PFSK-1 (cell line): ENCODE results near the gene UBP1.

Experiments
- SIN3A ChIP-seq: IDR thresholded peaks from 2 replicates; pipeline ENCODE4 v1.6.1; 2012; ENCODE audit warnings: mild to moderate bottlenecking, low read length, moderate library complexity, borderline replicate concordance; ENCODE audit not compliant: insufficient read depth
- TF ChIP-seq, protein P1 (sequence below), 2 experiments: IDR thresholded peaks; 2 replicates each; pipeline versions ENCODE4 v1.6.1 to v1.8.0; 2011 to 2012; ENCODE audit warnings: low read depth in 2 of 2, low read length in 2 of 2, control low read depth in 1 of 2, inconsistent platforms in 1 of 2, mild to moderate bottlenecking in 1 of 2, moderate library complexity in 1 of 2; ENCODE audit not compliant: insufficient read depth in 1 of 2

DNA sequence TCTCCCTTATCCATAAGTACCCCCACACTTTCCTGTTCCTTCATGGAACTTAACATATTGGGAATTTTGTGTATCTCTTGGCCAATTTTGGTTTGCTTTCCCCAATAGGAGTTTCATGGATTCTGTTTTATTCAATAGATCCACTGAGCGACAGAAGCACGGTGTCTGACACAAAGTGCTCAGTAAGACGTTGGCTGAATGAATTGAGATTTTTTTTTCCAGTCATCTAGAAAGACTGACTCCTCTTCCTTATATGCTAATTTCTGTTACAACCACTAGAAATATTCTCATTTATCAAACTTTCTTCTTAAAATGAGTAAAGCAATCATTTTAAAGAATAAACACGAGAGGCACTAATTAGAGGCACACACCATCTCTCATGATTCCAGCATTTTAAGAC lies 48.1 kb downstream of the UBP1 start:
- TF ChIP-seq SIN3A: no peak
- TF ChIP-seq, protein P1, sequence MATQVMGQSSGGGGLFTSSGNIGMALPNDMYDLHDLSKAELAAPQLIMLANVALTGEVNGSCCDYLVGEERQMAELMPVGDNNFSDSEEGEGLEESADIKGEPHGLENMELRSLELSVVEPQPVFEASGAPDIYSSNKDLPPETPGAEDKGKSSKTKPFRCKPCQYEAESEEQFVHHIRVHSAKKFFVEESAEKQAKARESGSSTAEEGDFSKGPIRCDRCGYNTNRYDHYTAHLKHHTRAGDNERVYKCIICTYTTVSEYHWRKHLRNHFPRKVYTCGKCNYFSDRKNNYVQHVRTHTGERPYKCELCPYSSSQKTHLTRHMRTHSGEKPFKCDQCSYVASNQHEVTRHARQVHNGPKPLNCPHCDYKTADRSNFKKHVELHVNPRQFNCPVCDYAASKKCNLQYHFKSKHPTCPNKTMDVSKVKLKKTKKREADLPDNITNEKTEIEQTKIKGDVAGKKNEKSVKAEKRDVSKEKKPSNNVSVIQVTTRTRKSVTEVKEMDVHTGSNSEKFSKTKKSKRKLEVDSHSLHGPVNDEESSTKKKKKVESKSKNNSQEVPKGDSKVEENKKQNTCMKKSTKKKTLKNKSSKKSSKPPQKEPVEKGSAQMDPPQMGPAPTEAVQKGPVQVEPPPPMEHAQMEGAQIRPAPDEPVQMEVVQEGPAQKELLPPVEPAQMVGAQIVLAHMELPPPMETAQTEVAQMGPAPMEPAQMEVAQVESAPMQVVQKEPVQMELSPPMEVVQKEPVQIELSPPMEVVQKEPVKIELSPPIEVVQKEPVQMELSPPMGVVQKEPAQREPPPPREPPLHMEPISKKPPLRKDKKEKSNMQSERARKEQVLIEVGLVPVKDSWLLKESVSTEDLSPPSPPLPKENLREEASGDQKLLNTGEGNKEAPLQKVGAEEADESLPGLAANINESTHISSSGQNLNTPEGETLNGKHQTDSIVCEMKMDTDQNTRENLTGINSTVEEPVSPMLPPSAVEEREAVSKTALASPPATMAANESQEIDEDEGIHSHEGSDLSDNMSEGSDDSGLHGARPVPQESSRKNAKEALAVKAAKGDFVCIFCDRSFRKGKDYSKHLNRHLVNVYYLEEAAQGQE (IDR thresholded peaks at IDR 0.05; ENCODE audit: insufficient read depth in 1 of 2, low read depth in 2 of 2, low read length in 2 of 2): no peak
